Breast epithelium (tissue), 3 donors: ENCODE results near the gene REPS2.

Experiments
- POLR2A ChIP-seq: fragments of 450-650 bp; IDR thresholded peaks from one replicate; pipeline ENCODE4 v1.6.1; 2016; ENCODE audit warnings: antibody characterized with exemption, mild to moderate bottlenecking, moderate library complexity
- TF ChIP-seq, protein P1 (sequence below), 3 donors: fragments of 450-650 bp; IDR thresholded peaks; one replicate each; pipeline ENCODE4 v1.5.1; 2016 to 2017; ENCODE audit warnings: antibody characterized with exemption in 3 of 3, mild to moderate bottlenecking in 3 of 3, moderate library complexity in 3 of 3

DNA sequence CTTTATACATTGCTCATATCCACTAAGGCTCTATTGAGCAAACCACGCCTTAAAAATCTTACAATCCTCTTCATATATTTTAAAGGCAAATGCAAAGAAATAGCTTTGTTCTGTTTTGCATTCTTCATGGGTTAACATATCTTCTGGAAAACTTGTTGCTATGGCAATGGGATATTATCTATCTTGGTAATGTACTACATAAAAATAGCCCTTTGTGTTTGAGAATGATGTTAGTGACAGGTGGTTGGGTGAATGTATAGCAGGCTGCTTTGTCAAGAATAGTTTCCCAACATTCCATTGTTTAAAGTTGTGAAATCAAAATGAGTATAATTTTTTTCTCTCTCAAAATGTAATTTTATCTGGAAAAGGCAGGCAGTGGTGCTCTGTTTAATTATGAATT is 16.8 kb downstream of the REPS2 start:
- TF ChIP-seq, protein P1, sequence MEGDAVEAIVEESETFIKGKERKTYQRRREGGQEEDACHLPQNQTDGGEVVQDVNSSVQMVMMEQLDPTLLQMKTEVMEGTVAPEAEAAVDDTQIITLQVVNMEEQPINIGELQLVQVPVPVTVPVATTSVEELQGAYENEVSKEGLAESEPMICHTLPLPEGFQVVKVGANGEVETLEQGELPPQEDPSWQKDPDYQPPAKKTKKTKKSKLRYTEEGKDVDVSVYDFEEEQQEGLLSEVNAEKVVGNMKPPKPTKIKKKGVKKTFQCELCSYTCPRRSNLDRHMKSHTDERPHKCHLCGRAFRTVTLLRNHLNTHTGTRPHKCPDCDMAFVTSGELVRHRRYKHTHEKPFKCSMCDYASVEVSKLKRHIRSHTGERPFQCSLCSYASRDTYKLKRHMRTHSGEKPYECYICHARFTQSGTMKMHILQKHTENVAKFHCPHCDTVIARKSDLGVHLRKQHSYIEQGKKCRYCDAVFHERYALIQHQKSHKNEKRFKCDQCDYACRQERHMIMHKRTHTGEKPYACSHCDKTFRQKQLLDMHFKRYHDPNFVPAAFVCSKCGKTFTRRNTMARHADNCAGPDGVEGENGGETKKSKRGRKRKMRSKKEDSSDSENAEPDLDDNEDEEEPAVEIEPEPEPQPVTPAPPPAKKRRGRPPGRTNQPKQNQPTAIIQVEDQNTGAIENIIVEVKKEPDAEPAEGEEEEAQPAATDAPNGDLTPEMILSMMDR (IDR thresholded peaks at IDR 0.05), result no peak
- TF ChIP-seq POLR2A, result no peak
